Hematopoietic multipotent progenitor cell treated with erythropoietin and hydrocortisone succinate and interleukin-3 and kit ligand, for 6 days (in vitro differentiated cells): ENCODE results near the gene MLPH.
A peak's percentile ranks its signal among the peaks of the same experiment; 100 is the strongest.

ENCODE experiments used
- DNase-seq: peaks from one replicate; pipeline ENCODE4 v3.0.0-alpha.2; 2015

Gene MLPH

DNA sequence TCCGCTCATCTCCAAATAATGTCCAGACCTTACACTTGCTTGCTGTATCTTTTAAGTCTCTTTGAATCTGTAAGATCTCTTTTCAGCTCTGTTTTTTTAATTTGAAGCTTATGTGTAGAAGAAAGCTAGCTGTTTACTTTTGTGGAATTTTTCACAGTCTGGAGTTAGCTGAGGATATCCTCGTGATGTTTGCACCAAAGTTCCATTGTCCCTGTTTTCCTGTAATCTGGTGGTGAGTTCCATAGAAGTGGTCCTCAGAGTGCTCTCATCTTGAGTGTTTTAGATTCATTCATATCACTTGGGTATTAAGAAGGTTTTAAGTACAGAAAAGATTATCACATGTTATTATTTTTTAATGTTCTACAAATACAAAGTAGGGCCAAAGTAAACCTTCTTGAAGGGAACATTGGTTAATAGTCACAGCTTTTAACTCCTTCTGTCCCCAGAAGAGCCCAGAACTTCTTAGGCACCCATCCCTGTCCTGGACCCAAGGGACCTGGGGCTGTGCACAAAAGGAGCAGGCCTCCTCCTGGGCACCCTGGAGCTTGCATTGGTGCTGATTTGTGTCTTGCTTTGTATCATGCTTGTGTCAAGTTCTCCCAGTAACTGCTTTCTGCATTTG is 15.0 kb downstream of the MLPH start:
- DNase-seq = no peak

- no peak for DNase-seq
Measured at GRCh38 chr2:237503201-237503600, 16.1 kb downstream of the MLPH start.

DNA sequence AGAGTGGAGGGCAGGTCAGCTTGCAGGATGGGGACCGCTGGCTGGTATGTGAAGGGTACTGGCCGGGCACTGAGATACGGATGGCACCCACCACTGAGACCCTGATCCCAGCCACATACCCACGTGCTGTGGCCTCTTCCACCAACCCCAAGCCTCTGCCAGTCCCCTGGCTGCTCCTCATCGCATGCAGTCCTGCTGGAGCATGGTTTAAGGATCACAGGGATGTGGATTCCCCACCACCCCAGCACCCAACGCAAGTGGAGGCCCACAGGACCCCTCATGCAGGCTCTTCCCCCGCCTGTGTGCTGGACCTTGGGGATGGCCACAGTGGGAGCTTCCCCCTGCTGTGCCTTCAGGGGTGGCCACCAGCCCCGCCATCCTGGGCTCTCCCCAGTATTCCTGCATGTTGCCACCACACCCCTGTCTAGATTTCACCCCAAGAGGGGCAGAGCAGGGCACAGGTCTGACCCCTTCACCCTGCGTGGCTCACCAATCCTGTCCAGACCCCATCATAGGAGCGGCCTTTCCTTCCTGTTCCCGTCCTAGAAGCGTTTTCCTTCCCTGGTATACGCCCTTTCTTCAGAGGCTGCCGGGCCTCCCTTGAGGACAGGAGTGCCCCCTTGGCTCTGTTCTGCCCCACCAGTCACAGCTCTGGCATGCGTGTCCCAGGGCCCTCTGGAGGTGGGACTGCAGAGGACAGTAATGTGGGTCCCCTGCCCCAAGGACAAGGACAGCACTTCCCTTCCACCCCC is 18.3 kb downstream of the MLPH start:
- no peak for DNase-seq

GRCh38 chr2:237507512-237507911 is 20.5 kb downstream of the MLPH start:
- no peak for DNase-seq

DNA sequence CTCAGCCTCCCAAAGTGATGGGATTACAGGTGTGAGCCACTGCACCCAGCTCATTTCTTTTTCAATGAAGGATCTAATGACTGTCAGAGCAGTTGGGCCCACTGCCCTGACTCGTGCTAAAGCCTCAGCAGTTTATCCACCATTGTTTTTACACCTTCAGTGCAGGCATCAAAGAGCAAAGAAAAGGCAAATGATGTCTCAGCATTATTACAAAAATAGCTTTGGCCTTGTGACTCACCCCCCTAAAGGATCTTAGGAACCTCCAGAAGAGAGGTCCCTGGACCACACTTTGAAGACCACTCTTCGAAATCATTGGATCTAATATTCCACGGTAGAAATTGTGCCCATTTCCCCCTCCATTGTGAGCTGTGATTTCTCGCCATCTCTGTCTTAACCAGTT is 21.3 kb downstream of the MLPH start:
- DNase-seq = no peak

DNA sequence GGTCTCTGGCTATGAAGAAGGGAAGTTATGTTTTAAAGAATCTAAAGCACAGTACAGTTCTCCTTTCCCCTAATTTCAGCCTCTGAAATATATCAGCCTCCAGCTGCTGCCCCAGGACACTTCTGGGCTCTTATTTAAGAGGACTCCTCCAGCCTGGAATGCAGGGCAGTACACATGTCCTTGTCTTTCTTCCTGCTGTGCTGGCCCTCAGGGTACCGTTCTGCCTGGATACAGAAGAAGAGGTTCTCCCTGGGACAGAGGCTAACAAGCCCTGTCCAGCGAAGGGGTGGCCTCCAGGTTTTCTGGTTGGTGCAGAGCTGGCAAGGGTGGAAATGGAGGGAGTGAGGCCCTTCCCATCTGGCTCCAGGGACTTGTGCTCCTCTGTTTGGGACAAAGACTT is 22.1 kb downstream of the MLPH start:
- no peak for DNase-seq

GRCh38 chr2:237509905-237510304 is 22.9 kb downstream of the MLPH start:
- no peak for DNase-seq

DNA sequence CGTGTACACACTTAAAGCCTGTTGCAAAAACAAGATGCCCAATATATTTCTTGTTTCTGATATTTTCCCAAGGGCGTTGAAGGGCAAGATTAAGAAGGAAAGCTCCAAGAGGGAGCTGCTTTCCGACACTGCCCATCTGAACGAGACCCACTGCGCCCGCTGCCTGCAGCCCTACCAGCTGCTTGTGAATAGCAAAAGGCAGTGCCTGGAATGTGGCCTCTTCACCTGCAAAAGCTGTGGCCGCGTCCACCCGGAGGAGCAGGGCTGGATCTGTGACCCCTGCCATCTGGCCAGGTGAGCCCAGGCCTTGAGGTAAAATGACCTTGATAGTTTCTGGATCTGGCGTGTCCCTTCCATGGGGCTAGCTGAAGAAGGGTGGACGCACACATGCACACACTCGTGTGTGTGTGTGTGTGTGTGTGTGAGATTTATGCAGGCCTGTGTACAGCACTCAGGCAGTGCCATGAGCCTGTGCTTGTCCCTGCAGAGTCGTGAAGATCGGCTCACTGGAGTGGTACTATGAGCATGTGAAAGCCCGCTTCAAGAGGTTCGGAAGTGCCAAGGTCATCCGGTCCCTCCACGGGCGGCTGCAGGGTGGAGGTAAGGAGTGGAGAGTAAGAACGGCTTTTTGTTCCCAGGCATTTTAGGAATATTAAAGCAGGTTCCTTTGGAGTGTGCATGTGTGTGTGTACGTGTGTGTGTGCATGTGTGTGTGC is 23.6 kb downstream of the MLPH start:
- no peak for DNase-seq

DNA sequence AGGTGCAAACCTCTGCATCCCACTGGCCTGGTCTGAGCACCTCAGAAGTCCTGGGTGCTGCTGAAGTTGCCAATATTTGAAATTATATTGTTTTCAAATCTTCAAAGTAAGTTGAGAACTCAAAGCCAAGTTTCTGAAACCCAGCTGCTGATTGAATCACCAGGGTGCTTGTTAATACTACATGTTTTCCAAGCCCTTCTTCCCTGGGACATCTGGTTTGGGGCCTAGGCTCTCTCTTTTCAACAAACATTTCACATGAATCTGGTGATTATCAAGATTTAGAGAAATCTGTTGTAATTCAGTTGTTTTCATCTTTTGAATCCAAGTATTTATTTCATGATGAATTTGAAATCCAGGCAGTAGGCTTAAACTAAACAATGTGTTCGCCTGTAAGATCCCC is 24.4 kb downstream of the MLPH start:
- no peak for DNase-seq

DNA sequence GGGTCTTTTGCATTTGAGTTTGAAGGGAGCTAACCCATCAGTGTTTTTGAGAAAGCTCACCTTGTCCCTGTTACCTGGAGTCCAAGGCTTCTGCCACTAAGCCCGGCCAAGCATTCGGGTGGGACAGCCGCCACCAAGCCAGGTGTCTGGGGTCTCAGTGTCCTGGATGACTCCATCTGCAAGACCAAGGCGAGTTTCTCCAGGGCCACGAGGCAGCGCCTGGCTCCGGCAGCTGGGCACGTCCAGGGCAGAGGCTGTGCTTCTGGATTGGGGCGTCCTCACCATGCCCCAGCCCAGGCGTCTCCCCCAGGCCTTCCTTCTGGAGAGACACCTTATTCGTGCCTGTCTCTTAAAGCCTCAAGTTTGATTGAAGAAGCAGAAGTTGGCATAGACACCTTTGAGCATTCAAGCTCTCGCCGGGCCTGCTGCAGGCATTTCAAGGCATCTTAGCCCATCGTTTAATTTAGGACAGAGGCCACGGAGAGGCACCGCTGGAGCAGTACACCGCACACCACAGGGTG is 24.9 kb downstream of the MLPH start:
- DNase-seq = no peak

- DNase-seq = peak; percentile 90
Measured at GRCh38 chr2:237512774-237513466, 25.9 kb downstream of the MLPH start.

- DNase-seq = no peak
Measured at GRCh38 chr2:237513693-237514092, 26.6 kb downstream of the MLPH start.

GRCh38 chr2:237514474-237515130 is 27.6 kb downstream of the MLPH start:
- no peak for DNase-seq

DNA sequence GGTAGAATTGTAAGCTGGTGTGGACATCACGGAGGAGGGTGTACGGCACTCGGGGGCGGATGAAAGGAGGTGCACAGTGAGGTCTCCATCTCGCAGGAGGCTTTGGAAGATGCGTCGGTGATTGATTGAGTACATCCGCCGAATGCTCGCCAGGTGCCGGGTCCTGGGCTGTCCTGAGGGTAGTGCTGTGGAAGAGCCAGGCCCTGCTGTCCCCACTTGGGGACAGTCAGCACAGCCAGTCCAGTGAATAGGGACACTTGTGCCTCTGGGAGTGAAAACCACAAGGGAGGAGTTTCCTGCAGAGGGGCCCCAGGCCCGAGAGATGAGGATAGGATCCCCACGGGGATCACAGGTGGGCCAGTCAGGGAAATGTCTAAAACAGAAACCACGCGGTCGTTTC is 28.1 kb downstream of the MLPH start:
- no peak for DNase-seq

DNA sequence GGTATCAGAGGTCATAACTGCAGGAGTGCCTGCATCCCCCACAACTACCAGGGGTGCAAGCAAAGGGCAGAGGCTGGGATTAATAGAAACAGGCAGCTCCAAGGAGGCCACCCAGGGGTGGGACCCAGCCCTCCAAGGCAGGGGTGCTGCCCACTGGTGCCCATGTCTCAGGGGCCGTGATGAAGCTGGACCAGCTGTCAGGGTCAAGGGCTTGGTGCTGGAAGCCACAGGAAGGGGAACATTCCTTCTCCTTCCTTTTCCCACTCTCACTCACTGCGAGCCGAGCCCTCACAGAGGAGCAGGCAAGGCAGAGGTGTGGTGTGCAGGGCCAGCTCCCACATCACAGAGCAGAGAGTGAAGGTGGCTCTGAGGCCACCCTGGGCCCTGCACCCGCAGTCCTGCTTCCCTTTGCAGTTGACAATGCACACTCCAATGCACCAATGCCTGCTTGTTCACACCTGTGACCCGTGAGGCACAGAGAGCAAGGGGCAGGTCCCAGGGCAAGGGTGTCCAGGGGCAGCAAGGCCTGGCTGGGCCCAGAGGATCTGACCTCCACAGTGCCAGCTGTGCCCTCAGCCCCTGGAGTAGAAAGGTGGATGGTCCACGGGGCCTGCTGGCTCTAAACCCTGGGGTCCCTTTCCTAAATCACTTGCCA is 28.7 kb downstream of the MLPH start:
- DNase-seq = no peak

DNA sequence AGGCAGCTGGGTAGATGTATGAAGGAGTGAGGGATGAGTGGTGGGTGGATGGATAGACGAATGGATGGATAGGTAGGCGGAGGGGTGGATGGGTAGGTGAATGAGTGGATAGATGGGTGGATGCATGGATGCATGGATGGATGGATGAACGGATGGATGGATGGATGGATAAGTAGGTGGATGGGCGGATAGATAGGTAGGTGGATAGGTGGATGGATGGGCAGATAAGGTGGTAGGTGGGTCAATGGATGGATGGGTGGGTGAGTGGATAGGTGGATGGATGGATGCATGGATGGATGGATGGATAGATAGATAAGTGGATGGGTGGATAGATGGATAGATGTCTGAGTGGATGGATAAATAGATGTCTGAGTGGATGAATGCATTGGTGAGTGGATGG is 30.1 kb downstream of the MLPH start:
- DNase-seq = no peak

GRCh38 chr2:237517990-237518389 is 30.9 kb downstream of the MLPH start:
- no peak for DNase-seq

DNA sequence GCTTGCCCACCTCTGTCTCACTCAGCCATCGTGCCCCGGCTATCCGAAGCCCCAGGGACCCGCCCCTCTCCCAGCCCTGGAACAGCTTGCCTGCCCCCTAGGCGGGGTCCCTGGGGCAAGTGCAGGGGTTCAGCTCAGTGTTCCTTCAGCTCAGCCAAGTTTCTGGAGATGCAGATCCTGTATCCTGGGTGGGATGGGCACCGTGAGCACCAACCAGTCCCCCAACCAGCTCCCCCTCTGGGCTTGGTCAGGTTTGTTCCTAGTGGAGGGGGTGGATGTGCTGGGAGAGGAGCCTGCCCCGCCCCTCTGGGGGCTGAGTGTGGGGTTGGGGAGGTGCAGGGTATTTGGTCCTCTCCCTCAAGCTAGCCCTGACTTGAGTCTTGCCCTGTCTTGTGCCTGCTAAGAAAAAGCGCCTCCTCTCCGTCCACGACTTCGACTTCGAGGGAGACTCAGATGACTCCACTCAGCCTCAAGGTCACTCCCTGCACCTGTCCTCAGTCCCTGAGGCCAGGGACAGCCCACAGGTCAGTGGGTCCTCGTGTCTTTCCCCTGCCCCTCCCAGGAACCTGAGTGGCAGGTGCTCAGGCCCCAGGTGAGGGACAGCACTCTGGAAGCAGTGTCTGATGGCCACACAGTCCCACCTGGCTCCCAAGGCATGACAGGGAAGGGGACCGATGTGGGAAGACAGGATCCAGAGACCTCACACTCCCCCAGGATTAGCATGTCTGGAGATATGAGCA is 32.6 kb downstream of the MLPH start:
- DNase-seq = no peak

DNA sequence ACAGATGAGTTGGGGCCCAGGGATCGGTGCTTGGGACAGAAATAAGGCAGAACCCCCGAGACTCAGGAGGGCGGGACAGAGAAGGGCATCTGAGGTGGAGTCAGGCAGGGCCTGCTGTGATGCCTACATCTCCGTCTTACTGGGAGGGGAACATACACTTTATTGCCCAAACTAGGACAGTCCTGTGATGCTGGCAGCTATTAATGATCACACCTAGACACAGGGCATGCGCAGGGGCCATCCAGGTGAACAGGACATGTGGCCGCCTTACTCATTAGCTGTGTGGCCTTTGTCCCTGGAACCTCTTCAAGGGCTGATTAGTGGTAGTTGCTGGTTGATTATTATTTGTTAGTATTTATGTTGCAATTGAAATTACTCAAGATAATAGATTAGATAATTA is 33.2 kb downstream of the MLPH start:
- no peak for DNase-seq

GRCh38 chr2:237524631-237525030 is 37.6 kb downstream of the MLPH start:
- DNase-seq = no peak

DNA sequence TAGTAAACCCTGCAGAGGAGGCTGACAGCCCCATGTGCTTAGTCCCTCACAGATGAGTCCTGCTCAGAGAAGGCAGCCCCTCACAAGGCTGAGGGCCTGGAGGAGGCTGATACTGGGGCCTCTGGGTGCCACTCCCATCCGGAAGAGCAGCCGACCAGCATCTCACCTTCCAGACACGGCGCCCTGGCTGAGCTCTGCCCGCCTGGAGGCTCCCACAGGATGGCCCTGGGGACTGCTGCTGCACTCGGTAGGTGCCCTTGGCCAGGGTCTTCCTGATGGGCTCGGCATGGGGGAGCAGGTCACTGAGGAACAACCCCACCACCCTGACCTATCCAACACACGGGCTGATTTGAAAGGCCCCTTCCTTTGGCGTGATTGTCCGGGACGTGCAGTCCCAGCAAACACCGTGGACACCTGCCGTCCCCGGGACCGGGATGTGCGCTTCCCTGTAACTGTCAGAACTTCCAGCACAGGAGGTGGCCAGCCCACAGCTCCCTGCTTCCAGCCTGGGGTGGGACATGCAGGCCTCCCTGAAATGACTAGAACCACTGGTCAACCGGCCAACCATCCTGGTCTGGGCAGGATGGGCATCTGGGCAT is 38.6 kb downstream of the MLPH start:
- DNase-seq = no peak
